Measurements from ENCODE around the gene FCHO1. TPM values are rescaled to one million over a fixed set of nuclear protein-coding genes. Genes with fewer than 3 reads are reported as not detected.

The FCHO1 gene
- total and polyA plus RNA-seq, 9 donors: 0.38 to 1.3 (median 0.75) TPM

DNA sequence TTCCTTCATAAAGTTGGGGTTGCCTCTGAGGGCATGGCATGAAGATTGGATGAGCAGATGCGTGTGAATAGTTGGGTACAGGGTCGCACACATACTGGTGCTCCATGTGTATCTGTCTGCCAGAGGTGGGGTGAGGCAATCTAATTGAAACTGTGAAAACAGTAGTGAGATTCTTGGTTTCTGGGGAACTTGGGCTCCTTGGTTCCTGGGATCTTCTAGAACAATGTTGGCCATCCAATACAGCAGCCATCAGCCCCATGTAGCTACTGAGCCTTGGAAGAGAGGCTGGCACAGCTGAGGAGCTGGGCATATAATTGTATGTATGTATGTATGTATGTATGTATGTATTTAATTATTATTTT is 616 bp downstream of the FCHO1 start:
- no peak overlapping the region for H3K27ac ChIP-seq (ENCODE audit: low read length)

DNA sequence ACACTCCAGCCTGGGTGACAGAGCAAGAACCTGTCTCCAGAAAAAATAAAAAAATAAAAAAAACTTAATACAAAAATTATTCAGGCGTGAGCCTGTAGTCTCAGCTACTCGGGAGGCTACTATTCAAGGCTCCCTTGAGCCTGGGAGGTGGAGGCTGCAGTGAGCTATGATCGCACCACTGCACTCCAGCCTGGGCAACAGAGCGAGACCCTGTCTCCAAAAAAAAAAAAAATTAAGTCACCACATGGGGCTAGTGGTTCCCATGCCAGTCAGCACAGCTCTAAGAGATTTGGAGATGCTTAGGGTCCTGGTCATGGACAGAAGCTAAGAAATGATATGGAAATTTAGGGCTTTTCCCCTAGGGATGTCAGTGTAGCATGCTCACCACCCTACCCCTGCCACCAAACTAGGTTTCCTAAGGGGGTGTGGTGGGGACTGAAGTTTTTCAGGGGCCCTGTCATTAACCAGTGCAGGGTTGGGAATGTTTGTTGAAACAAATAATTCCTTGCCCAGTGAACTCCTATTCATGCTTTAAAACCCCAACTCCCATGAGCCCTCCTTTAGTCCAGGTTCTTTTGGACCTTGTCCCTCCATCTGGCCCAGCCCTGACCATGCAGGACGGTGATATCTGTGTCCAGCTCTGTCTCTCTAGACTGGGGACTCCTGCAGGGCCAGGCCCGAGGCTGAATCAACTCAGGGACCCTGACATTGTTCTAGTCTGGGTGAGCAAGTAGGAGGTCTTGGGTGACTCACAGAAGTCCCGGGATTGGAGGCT is 1.8 kb downstream of the FCHO1 start:
- no peak for DNase-seq
- Histone ChIP-seq H3K27me3 (ENCODE audit: control insufficient read depth, insufficient read depth, low read length) (no peaks in the 10 kb centered on the region), H3K9me3 (replicated peaks; ENCODE audit: control insufficient read depth, low read depth, low read length) (no peaks in the 10 kb centered on the region), H3K36me3 (ENCODE audit: control insufficient read depth, insufficient read depth, low read length) (no peaks in the 10 kb centered on the region), H3K4me1 (ENCODE audit: control insufficient read depth, insufficient read depth, low read length) (peaks cover 14% of the 10 kb centered on the region), H3K27ac (ENCODE audit: low read length) (no peak overlapping the region), H3K4me3 (ENCODE audit: low read length) (no peak overlapping the region)
- WGBS (ENCODE audit: insufficient coverage): 57% methylated on average over 1 of the region's 7 CpGs

More for the DNA sequence above, 616 bp downstream of the FCHO1 start:
- Histone ChIP-seq H3K4me1 (ENCODE audit: control insufficient read depth, insufficient read depth, low read length) (peaks cover 14% of the 10 kb centered on the region), H3K36me3 (ENCODE audit: control insufficient read depth, insufficient read depth, low read length) (no peaks in the 10 kb centered on the region), H3K4me3 (ENCODE audit: low read length) (no peak overlapping the region), H3K27me3 (ENCODE audit: control insufficient read depth, insufficient read depth, low read length) (no peaks in the 10 kb centered on the region), H3K9me3 (replicated peaks; ENCODE audit: control insufficient read depth, low read depth, low read length) (no peaks in the 10 kb centered on the region)
- no CpG with 5 or more reads among the region's 2 CpGs for WGBS (ENCODE audit: insufficient coverage)
- DNase-seq: no peak

DNA sequence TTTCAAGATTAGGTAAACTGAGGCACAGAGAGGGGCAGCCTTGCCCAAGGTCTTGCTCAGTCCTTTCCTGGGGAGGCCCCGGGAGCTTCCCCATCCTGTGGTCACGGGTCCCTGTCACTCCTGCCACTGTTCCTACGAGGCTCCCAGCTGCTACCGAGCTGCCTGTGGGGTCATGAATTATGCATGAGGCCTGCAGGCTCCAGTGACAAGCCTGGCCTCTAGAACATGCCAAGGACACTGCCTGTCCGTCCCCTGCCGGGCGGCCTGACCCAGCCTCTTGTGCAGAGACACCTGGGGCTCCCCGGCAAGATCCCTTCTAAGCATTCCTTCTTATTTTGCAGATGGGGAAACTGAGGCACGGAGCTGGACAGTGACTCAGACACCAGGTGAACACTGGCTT is 2.7 kb downstream of the FCHO1 start:
- H3K4me3 ChIP-seq (ENCODE audit: low read length): no peak overlapping the region
- H3K9me3 ChIP-seq (replicated peaks; ENCODE audit: control insufficient read depth, low read depth, low read length): no peaks in the 10 kb centered on the region
- WGBS (ENCODE audit: insufficient coverage): 64% methylated on average over 9 of the region's 9 CpGs
- no peak overlapping the region for H3K27ac ChIP-seq (ENCODE audit: low read length)
- no peaks in the 10 kb centered on the region for H3K27me3 ChIP-seq (ENCODE audit: control insufficient read depth, insufficient read depth, low read length)
- DNase-seq: no peak
- no peaks in the 10 kb centered on the region for H3K36me3 ChIP-seq (ENCODE audit: control insufficient read depth, insufficient read depth, low read length)
- H3K4me1 ChIP-seq (ENCODE audit: control insufficient read depth, insufficient read depth, low read length): peaks cover 14% of the 10 kb centered on the region

DNA sequence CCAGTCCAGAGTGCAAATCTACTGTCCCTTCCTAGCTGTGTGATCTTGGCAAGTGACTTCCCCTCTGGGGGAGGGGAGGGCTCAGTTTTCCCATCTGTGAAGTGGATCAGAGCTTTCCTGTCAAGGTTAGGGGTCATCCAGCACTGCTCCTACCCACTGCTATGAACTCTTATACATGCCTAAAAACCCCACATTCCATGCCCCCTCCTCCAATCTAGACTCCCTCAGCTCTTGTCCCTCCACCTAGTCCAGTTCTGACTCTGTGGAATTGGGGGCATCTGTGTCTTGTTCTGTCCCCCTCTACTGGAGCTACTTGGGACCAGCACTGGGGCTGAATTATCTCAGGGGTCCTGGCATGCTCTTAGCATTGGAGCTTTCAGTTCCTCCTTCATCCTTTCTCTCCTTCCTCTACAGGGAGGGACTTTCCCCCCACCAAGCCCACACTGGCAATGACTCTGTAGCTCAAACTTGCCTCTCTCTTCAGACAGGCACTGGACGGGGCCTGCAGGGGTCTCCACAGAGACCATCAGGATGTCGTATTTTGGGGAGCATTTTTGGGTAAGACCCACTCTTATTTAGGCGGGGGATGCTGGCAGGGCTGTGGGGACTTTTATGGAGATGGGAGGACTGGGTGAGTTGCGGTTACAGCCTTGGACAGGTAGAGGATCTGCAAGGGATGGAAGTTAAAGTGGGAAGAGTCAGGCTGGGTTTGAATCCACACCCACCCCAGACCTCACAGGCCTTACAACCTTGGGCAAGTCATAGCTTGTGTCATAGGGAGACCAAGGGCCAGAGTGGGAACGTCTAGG is 3.6 kb downstream of the FCHO1 start:
- Histone ChIP-seq H3K36me3 (ENCODE audit: control insufficient read depth, insufficient read depth, low read length) (no peaks in the 10 kb centered on the region), H3K4me3 (ENCODE audit: low read length) (no peak overlapping the region), H3K9me3 (replicated peaks; ENCODE audit: control insufficient read depth, low read depth, low read length) (no peaks in the 10 kb centered on the region), H3K27ac (ENCODE audit: low read length) (no peak overlapping the region), H3K27me3 (ENCODE audit: control insufficient read depth, insufficient read depth, low read length) (no peaks in the 10 kb centered on the region), H3K4me1 (ENCODE audit: control insufficient read depth, insufficient read depth, low read length) (peaks cover 14% of the 10 kb centered on the region)
- DNase-seq: no peak
- WGBS (ENCODE audit: insufficient coverage): no CpG with 5 or more reads among the region's 5 CpGs

DNA sequence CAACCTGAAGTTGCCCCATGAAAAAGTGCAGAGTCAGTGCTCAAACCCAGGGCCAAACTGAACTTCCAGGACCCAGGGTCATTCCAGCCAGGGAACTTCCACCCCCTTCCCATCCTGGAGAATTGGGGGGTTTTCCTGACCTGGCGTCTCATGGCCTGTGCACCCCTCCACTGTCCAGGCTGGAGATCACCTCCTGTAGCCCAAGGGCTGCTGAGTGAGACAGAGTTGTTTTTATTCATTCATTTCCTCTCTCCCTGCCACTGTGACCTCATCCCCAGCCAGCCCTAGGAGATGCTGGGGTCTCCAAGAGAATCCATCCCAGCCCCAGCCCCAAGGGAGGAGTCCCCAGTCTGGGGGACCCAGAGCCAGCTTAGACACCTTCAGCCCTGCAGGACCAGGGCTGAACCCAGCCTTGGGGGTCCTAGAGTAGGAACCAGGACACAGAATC is 4.2 kb downstream of the FCHO1 start:
- no peak overlapping the region for H3K4me3 ChIP-seq (ENCODE audit: low read length)
- no peaks in the 10 kb centered on the region for H3K27me3 ChIP-seq (ENCODE audit: control insufficient read depth, insufficient read depth, low read length)
- H3K9me3 ChIP-seq (replicated peaks; ENCODE audit: control insufficient read depth, low read depth, low read length): no peaks in the 10 kb centered on the region
- WGBS (ENCODE audit: insufficient coverage): no CpG with 5 or more reads among the region's 1 CpG
- H3K4me1 ChIP-seq (ENCODE audit: control insufficient read depth, insufficient read depth, low read length): peaks cover 14% of the 10 kb centered on the region
- DNase-seq: no peak
- no peak overlapping the region for H3K27ac ChIP-seq (ENCODE audit: low read length)
- H3K36me3 ChIP-seq (ENCODE audit: control insufficient read depth, insufficient read depth, low read length): no peaks in the 10 kb centered on the region

DNA sequence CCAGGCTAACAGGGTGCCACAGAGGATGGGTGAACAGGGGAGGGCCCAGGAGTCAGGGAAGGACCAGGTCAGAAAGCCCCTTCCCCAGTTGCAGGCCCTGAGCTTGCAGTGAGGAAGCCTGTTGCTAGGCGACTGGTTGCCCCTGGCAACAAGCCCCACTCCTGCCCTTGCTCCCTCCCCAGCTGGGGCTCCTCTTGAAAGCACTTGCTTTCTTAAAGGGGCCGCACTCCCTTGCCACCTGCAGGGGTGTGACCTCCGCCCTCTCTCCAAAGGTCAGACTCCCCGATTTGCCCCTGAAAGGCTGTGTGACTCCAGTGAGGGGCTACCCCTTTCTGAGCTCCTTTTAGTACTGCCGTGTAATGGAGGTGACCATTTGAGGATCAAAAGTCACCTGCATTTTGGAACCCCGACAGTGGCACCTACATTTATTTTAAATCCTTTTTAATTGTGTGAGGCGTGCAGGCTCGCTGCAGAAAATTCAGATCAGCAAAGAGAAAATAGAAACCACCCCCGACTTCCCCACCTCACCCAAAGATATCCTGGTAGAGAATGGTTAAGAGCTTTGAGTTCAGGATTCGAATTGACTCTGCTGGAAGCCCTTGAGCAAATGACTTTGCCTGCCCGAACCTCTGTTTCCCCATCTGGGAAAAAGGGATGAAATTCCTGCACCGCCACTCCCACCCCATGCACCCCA is 4.8 kb downstream of the FCHO1 start:
- Histone ChIP-seq H3K36me3 (ENCODE audit: control insufficient read depth, insufficient read depth, low read length) (no peaks in the 10 kb centered on the region), H3K27ac (ENCODE audit: low read length) (no peak overlapping the region), H3K27me3 (ENCODE audit: control insufficient read depth, insufficient read depth, low read length) (no peaks in the 10 kb centered on the region), H3K4me1 (ENCODE audit: control insufficient read depth, insufficient read depth, low read length) (peaks cover 14% of the 10 kb centered on the region), H3K9me3 (replicated peaks; ENCODE audit: control insufficient read depth, low read depth, low read length) (no peaks in the 10 kb centered on the region), H3K4me3 (ENCODE audit: low read length) (no peak overlapping the region)
- DNase-seq: no peak
- 0% methylated on average over 1 of the region's 12 CpGs for WGBS (ENCODE audit: insufficient coverage)

DNA sequence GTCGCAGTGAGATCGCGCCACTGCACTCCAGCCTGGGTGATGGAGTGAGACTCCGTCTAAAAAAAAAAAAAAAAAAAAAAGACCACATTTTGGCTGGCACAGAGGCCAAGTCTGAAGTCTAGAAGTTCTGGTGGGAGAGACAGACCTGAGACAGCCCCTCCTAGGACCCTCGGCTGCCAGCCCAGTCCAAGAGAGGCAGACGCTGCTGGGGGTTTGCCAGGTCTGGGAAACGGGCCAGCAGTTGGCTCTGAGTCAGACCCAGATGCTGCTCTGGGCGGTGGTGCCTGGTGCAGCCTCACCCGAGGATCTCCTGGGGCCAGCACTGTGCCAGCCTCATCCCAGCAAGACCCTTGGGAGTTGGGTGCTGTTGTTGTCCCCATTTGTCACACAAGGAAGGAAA is 5.8 kb downstream of the FCHO1 start:
- DNase-seq: peak; percentile 44
- Histone ChIP-seq H3K9me3 (replicated peaks; ENCODE audit: control insufficient read depth, low read depth, low read length) (no peaks in the 10 kb centered on the region), H3K36me3 (ENCODE audit: control insufficient read depth, insufficient read depth, low read length) (no peaks in the 10 kb centered on the region), H3K27ac (ENCODE audit: low read length) (no peak overlapping the region), H3K4me3 (ENCODE audit: low read length) (no peak overlapping the region), H3K4me1 (ENCODE audit: control insufficient read depth, insufficient read depth, low read length) (peaks cover 14% of the 10 kb centered on the region), H3K27me3 (ENCODE audit: control insufficient read depth, insufficient read depth, low read length) (no peaks in the 10 kb centered on the region)
- 38% methylated on average over 8 of the region's 9 CpGs for WGBS (ENCODE audit: insufficient coverage)

DNA sequence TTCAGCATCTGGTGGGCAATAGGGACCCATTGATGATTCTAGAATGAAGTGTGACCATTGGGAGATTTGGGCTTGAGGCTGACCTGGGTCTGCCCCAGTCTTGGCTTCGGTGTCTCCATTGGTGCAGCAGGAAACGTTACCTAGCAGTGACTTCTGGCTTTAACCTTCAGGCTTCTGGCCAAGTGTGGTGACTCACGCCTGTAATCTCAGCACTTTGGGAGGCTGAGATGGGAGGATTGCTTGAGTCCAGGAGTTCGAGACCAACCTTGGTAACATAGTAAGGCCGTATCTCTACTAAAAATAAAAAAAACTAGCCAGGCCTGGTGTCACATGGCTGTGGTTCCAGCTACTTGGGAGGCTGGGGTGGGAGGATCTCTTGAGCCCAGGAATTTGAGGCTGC is 7.2 kb downstream of the FCHO1 start:
- WGBS (ENCODE audit: insufficient coverage): 50% methylated on average over 1 of the region's 5 CpGs

DNA sequence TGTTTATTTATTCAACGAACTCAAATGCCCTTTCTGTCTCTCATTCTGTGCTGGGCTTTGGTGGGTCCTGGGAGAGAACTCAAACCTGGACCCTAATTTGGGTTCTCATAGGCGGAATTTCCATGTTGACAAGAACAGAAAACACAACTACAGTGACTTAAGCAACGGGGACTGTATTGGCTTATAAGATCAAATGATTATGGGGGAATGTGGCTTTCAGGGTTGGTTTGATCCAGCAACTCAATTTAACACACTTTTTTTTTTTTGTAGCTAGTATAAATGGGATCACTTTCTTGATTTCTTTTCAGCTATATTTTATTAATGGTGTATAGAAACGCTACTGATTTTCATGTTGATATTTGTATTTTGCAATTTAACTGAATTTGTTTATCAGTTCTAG is 9.9 kb downstream of the FCHO1 start:
- no peak for DNase-seq
- H3K4me1 ChIP-seq (ENCODE audit: control insufficient read depth, insufficient read depth, low read length): peaks cover 4% of the 10 kb centered on the region
- no peaks in the 10 kb centered on the region for H3K9me3 ChIP-seq (replicated peaks; ENCODE audit: control insufficient read depth, low read depth, low read length)
- no peaks in the 10 kb centered on the region for H3K27me3 ChIP-seq (ENCODE audit: control insufficient read depth, insufficient read depth, low read length)
- H3K27ac ChIP-seq (ENCODE audit: low read length): no peak overlapping the region
- no peak overlapping the region for H3K4me3 ChIP-seq (ENCODE audit: low read length)
- WGBS (ENCODE audit: insufficient coverage): 100% methylated on average over 1 of the region's 4 CpGs
- H3K36me3 ChIP-seq (ENCODE audit: control insufficient read depth, insufficient read depth, low read length): no peaks in the 10 kb centered on the region

More for the DNA sequence above, 7.2 kb downstream of the FCHO1 start:
- H3K4me3 ChIP-seq (ENCODE audit: low read length): no peak overlapping the region
- no peaks in the 10 kb centered on the region for H3K36me3 ChIP-seq (ENCODE audit: control insufficient read depth, insufficient read depth, low read length)
- no peaks in the 10 kb centered on the region for H3K27me3 ChIP-seq (ENCODE audit: control insufficient read depth, insufficient read depth, low read length)
- no peak overlapping the region for H3K27ac ChIP-seq (ENCODE audit: low read length)
- H3K9me3 ChIP-seq (replicated peaks; ENCODE audit: control insufficient read depth, low read depth, low read length): no peaks in the 10 kb centered on the region
- no peak for DNase-seq
- H3K4me1 ChIP-seq (ENCODE audit: control insufficient read depth, insufficient read depth, low read length): peaks cover 14% of the 10 kb centered on the region

Data from muscle of leg (tissue), 11 donors.